ENCODE results near the gene USP15. TPM values are rescaled to one million over a fixed set of nuclear protein-coding genes. Genes with fewer than 3 reads are reported as not detected.
"Not testable (repeated sequence)": the region's sequence is repeated elsewhere in the genome, so short reads cannot be mapped to it uniquely, and the experiment has no call there.

USP15 gene
- total RNA-seq, 6 experiments from 2014 or later = 32.4 to 60.5 (median 37.9) TPM

- DNase-seq = no peak
- intact Hi-C loops (cut with DNase I) = no loop called here
- no peak overlapping the region for H3K4me3 ChIP-seq
- ATAC-seq = no peak
- H3K9me3 ChIP-seq = no peaks in the 10 kb centered on the region
- no peaks in the 10 kb centered on the region for H3K27me3 ChIP-seq
- TF ChIP-seq POLR2A (IDR thresholded peaks at IDR 0.05) = no peak
- TF ChIP-seq CTCF (IDR thresholded peaks at IDR 0.05) = no peak
- no peak overlapping the region for H3K27ac ChIP-seq
- WGBS (ENCODE audit: insufficient coverage, low coverage, low lambda C conversion rate, missing lambda C conversion rate) = 78% methylated on average over 1 of the region's 1 CpG
- H3K36me3 ChIP-seq = peaks cover 0 to 2% (median 0%) of the 10 kb centered on the region in 4 donors
- no peaks in the 10 kb centered on the region for H3K4me1 ChIP-seq
These were observed 91.1 kb downstream of the USP15 start for GRCh38 chr12:62351326-62351725.

- H3K9me3 ChIP-seq = no peaks in the 10 kb centered on the region
- TF ChIP-seq POLR2A (IDR thresholded peaks at IDR 0.05) (no peak), CTCF (IDR thresholded peaks at IDR 0.05) (no peak)
These were observed 100.8 kb downstream of the USP15 start for GRCh38 chr12:62361048-62361447.

GRCh38 chr12:62363506-62363905 is 103.3 kb downstream of the USP15 start:
- TF ChIP-seq POLR2A (IDR thresholded peaks at IDR 0.05) (no peak), CTCF (IDR thresholded peaks at IDR 0.05) (no peak)
- no peaks in the 10 kb centered on the region for H3K27me3 ChIP-seq
- no peak overlapping the region for H3K27ac ChIP-seq
- DNase-seq (no peak), ATAC-seq (no peak)
- intact Hi-C loops (cut with DNase I) = no loop called here
- H3K36me3 ChIP-seq = no peaks in the 10 kb centered on the region
- H3K4me1 ChIP-seq = no peaks in the 10 kb centered on the region
- 100% methylated on average over 4 of the region's 4 CpGs for WGBS (ENCODE audit: insufficient coverage, low coverage, low lambda C conversion rate, missing lambda C conversion rate)
- H3K9me3 ChIP-seq = no peaks in the 10 kb centered on the region
- no peak overlapping the region for H3K4me3 ChIP-seq

More at GRCh38 chr12:62361048-62361447, 100.8 kb downstream of the USP15 start:
- DNase-seq = no peak
- intact Hi-C loops (cut with DNase I) = no loop called here
- 87% methylated on average over 2 of the region's 2 CpGs for WGBS (ENCODE audit: insufficient coverage, low coverage, low lambda C conversion rate, missing lambda C conversion rate)
- Histone ChIP-seq H3K27ac (no peak overlapping the region), H3K27me3 (no peaks in the 10 kb centered on the region), H3K4me3 (no peak overlapping the region), H3K36me3 (no peaks in the 10 kb centered on the region), H3K4me1 (no peaks in the 10 kb centered on the region)
- ATAC-seq = no peak

- ATAC-seq, H3K27ac ChIP-seq: not testable (repeated sequence)
- WGBS (ENCODE audit: insufficient coverage, low coverage, low lambda C conversion rate, missing lambda C conversion rate) = 91% methylated on average over 1 of the region's 1 CpG
These were observed 104.5 kb downstream of the USP15 start for GRCh38 chr12:62364697-62365096.

GRCh38 chr12:62365846-62366245 is 105.6 kb downstream of the USP15 start:
- H3K9me3 ChIP-seq; ATAC-seq; H3K27me3 ChIP-seq; H3K4me3 ChIP-seq; H3K4me1 ChIP-seq; H3K36me3 ChIP-seq; intact Hi-C loops (cut with DNase I); H3K27ac ChIP-seq; DNase-seq: not testable (repeated sequence)
- WGBS (ENCODE audit: insufficient coverage, low coverage, low lambda C conversion rate, missing lambda C conversion rate) = 100% methylated on average over 1 of the region's 1 CpG

More at GRCh38 chr12:62364697-62365096, 104.5 kb downstream of the USP15 start:
- DNase-seq; H3K4me3 ChIP-seq; H3K4me1 ChIP-seq; H3K9me3 ChIP-seq; intact Hi-C loops (cut with DNase I); H3K36me3 ChIP-seq; H3K27me3 ChIP-seq: not testable (repeated sequence)

GRCh38 chr12:62368430-62369223 is 108.4 kb downstream of the USP15 start:
- H3K27ac ChIP-seq; DNase-seq; H3K4me3 ChIP-seq; H3K27me3 ChIP-seq; H3K9me3 ChIP-seq; ATAC-seq; H3K4me1 ChIP-seq; H3K36me3 ChIP-seq; intact Hi-C loops (cut with DNase I): not testable (repeated sequence)
- 100% methylated on average over 3 of the region's 3 CpGs for WGBS (ENCODE audit: insufficient coverage, low coverage, low lambda C conversion rate, missing lambda C conversion rate)
